H1 (cell line): ENCODE measurements around the gene MPDU1. TPM values are rescaled to one million over a fixed set of nuclear protein-coding genes. Genes with fewer than 3 reads are reported as not detected.

ENCODE experiments used
- CTCF ChIA-PET: fragments of 300-600 bp; sonication (Branson Sonifier 250); formaldehyde crosslinking; loops from one replicate; lab custom pipeline; 2021; ENCODE audit not compliant: partially characterized antibody; lab: Charles Lee
- POLR2A ChIA-PET: fragments of 300-600 bp; sonication (Branson Sonifier 250); formaldehyde crosslinking; loops from one replicate; lab custom pipeline; 2021; ENCODE audit warnings: inconsistent platforms; ENCODE audit not compliant: partially characterized antibody; lab: Charles Lee
- DNase-seq, 2 experiments: peaks; one replicate each; pipeline versions ENCODE4 v3.0.0 to v3.0.0-alpha.2; 2010 to 2022; ENCODE audit warnings: low spot score in 2 of 2, low read depth in 1 of 2, mixed read lengths in 1 of 2
- FAIRE-seq: peaks from 2 replicates; lab custom pipeline; 2011; peaks lifted over from hg19 to GRCh38; lab: Jason Lieb, UNC
- H2AFZ ChIP-seq: 2 replicates; pipeline ENCODE4 v1.8.1; 2012; ENCODE audit warnings: low read length, inconsistent platforms
- H2AK5ac ChIP-seq: 2 replicates; pipeline ENCODE4 v1.6.1; 2013; ENCODE audit warnings: low read depth, low read length
- H2BK120ac ChIP-seq: replicated peaks from 2 replicates; pipeline ENCODE3; 2013; ENCODE audit warnings: low read depth, low read length, inconsistent platforms
- H2BK12ac ChIP-seq: 2 replicates; pipeline ENCODE4 v1.6.1; 2013; ENCODE audit warnings: low read depth, low read length
- H2BK15ac ChIP-seq: 2 replicates; pipeline ENCODE4 v1.6.1; 2013; ENCODE audit warnings: low read length
- H2BK20ac ChIP-seq: 2 replicates; pipeline ENCODE4 v1.6.1; 2013; ENCODE audit warnings: low read length
- H2BK5ac ChIP-seq: 2 replicates; pipeline ENCODE4 v1.6.1; 2013; ENCODE audit warnings: low read depth, low read length
- H3K14ac ChIP-seq: 2 replicates; pipeline ENCODE4 v1.6.1; 2013; ENCODE audit warnings: inconsistent platforms; ENCODE audit not compliant: insufficient read length
- H3K18ac ChIP-seq: 2 replicates; pipeline ENCODE4 v1.6.1; 2013; ENCODE audit warnings: low read length; ENCODE audit errors: extremely low read depth
- H3K23ac ChIP-seq: 2 replicates; pipeline ENCODE4 v1.6.1; 2013; ENCODE audit warnings: inconsistent platforms; ENCODE audit not compliant: insufficient read length
- H3K23me2 ChIP-seq: 2 replicates; pipeline ENCODE4 v1.6.1; 2013; ENCODE audit warnings: low read depth, low read length
- H3K27ac ChIP-seq: 2 replicates; pipeline ENCODE4 v1.6.1; 2011; ENCODE audit warnings: low read depth, low read length, inconsistent platforms
- H3K27me3 ChIP-seq, 4 experiments: replicated peaks in 1 of 4; 1 replicate in 1 of 4; 2 replicates in 3 of 4; pipeline versions ENCODE4 v1.6.1 to v1.8.1; 2011 to 2013; ENCODE audit warnings: low read length in 3 of 4, mild to moderate bottlenecking in 3 of 4, inconsistent platforms in 2 of 4, mixed read lengths in 2 of 4, moderate library complexity in 1 of 4; ENCODE audit not compliant: control insufficient read depth in 3 of 4, insufficient read depth in 3 of 4; ENCODE audit errors: extremely low read depth in 1 of 4
- H3K36me3 ChIP-seq, 4 experiments: 2 replicates each; pipeline versions ENCODE4 v1.6.1 to v1.8.1; 2011 to 2013; ENCODE audit warnings: mild to moderate bottlenecking in 4 of 4, low read length in 3 of 4, moderate library complexity in 2 of 4, control low read depth in 1 of 4, inconsistent platforms in 1 of 4; ENCODE audit not compliant: insufficient read depth in 4 of 4, control insufficient read depth in 2 of 4
- H3K4ac ChIP-seq: replicated peaks from 2 replicates; pipeline ENCODE3; 2013; ENCODE audit warnings: low read length, low read depth, mixed read lengths, inconsistent platforms; ENCODE audit not compliant: insufficient read length
- H3K4me1 ChIP-seq, 4 experiments: replicated peaks in 1 of 4; 1 replicate in 1 of 4; 2 replicates in 3 of 4; pipeline versions ENCODE4 v1.6.1 to v1.8.1; 2011 to 2013; ENCODE audit warnings: low read length in 3 of 4, inconsistent platforms in 2 of 4, mixed read lengths in 1 of 4; ENCODE audit not compliant: insufficient read depth in 4 of 4, control insufficient read depth in 3 of 4
- H3K4me2 ChIP-seq, 2 experiments: 2 replicates each; pipeline versions ENCODE4 v1.6.1 to v1.8.1; 2011 to 2013; ENCODE audit warnings: low read depth in 2 of 2, low read length in 2 of 2, control low read depth in 1 of 2, inconsistent platforms in 1 of 2, mild to moderate bottlenecking in 1 of 2; ENCODE audit not compliant: insufficient read depth in 1 of 2
- H3K4me3 ChIP-seq, 4 experiments: fragments of 200-600, 300-600 bp in 1 of 4; sonication (generic), shearing (Covaris generic), sonication (Bioruptor Twin) in 1 of 4; 2 replicates each; pipeline versions ENCODE4 v1.5.1 to v1.8.1; 2011 to 2016; ENCODE audit warnings: low read length in 4 of 4, low read depth in 3 of 4, control low read depth in 2 of 4, inconsistent platforms in 2 of 4, mild to moderate bottlenecking in 2 of 4, mixed read lengths in 1 of 4, moderate library complexity in 1 of 4; ENCODE audit not compliant: insufficient read depth in 2 of 4; ENCODE audit errors: extremely low read depth in 1 of 4
- H3K56ac ChIP-seq: replicated peaks from 2 replicates; pipeline ENCODE3; 2013; ENCODE audit warnings: low read depth, mild to moderate bottlenecking, mixed read lengths, low read length, inconsistent platforms; ENCODE audit not compliant: insufficient read length
- H3K79me1 ChIP-seq: 2 replicates; pipeline ENCODE4 v1.6.1; 2013; ENCODE audit warnings: low read depth, low read length, control low read depth
- H3K79me2 ChIP-seq, 2 experiments: 2 replicates each; pipeline versions ENCODE4 v1.6.1 to v1.8.1; 2012 to 2013; ENCODE audit warnings: low read length in 2 of 2, mild to moderate bottlenecking in 2 of 2, inconsistent platforms in 1 of 2; ENCODE audit not compliant: insufficient read depth in 2 of 2, control insufficient read depth in 1 of 2
- H3K9ac ChIP-seq, 4 experiments: replicated peaks in 1 of 4; 1 replicate in 1 of 4; 2 replicates in 3 of 4; pipeline versions ENCODE4 v1.6.1 to v1.8.1; 2011 to 2013; ENCODE audit warnings: low read depth in 3 of 4, low read length in 3 of 4, control low read depth in 2 of 4, mild to moderate bottlenecking in 2 of 4, moderate library complexity in 2 of 4, inconsistent platforms in 1 of 4; ENCODE audit errors: extremely low read depth in 1 of 4
- H3K9me3 ChIP-seq, 2 experiments: 2 replicates each; pipeline versions ENCODE4 v1.6.1 to v1.8.1; 2012 to 2013; ENCODE audit warnings: mild to moderate bottlenecking in 2 of 2, moderate library complexity in 2 of 2, control low read depth in 1 of 2, inconsistent platforms in 1 of 2, low read depth in 1 of 2, low read length in 1 of 2, mixed read lengths in 1 of 2; ENCODE audit not compliant: insufficient read depth in 2 of 2
- H4K20me1 ChIP-seq, 2 experiments: replicated peaks in 1 of 2; 2 replicates each; pipeline versions ENCODE3 to v1.8.1; 2011 to 2013; ENCODE audit warnings: inconsistent platforms in 2 of 2, low read length in 2 of 2, mild to moderate bottlenecking in 1 of 2; ENCODE audit not compliant: insufficient read depth in 2 of 2, control insufficient read depth in 1 of 2
- H4K5ac ChIP-seq: 2 replicates; pipeline ENCODE4 v1.6.1; 2013; ENCODE audit warnings: low read length, low read depth, mixed read lengths, inconsistent platforms; ENCODE audit not compliant: insufficient read length
- H4K8ac ChIP-seq: 2 replicates; pipeline ENCODE4 v1.8.0; 2013; ENCODE audit warnings: mild to moderate bottlenecking, moderate library complexity, low read length, inconsistent platforms; ENCODE audit not compliant: insufficient read depth; ENCODE audit errors: extremely low read depth
- H4K91ac ChIP-seq: replicated peaks from 2 replicates; pipeline ENCODE3; 2013; ENCODE audit warnings: low read length, mixed read lengths, inconsistent platforms; ENCODE audit not compliant: insufficient read length
- SP4 ChIP-seq: IDR thresholded peaks from 2 replicates; pipeline ENCODE4 v1.6.1; 2012; ENCODE audit warnings: low read length, inconsistent platforms
- WGBS, 2 experiments: shearing (Covaris generic) in 1 of 2; methylation state at CpG; one replicate each; pipeline versions ENCODE4 v1.1.6 to v1.1.7; 2013 to 2015; ENCODE audit warnings: low lambda C conversion rate in 2 of 2, mixed read lengths in 2 of 2, inconsistent platforms in 1 of 2, low coverage in 1 of 2, missing lambda C conversion rate in 1 of 2; ENCODE audit not compliant: insufficient replicate concordance in 2 of 2, insufficient coverage in 1 of 2, insufficient read length in 1 of 2; ENCODE audit errors: extremely low coverage in 1 of 2, missing lambda C conversion rate in 1 of 2; 5-methylcytosine and 5-hydroxymethylcytosine counted together
- polyA plus RNA-seq, 7 experiments: library from polyadenylated mRNA; depleted of rRNA in 3 of 7; stranded (reverse) in 5 of 7; unstranded in 2 of 7; fragments of >200 nt in 5 of 7; fragments of 200-250 nt in 2 of 7; gene quantifications; 1 replicate in 5 of 7; 2 replicates in 1 of 7; 4 replicates in 1 of 7; pipeline versions ENCODE4 v1.2.1 to v1.2.3, GENCODE V29; 2011 to 2013; ENCODE audit warnings: missing spikeins in 2 of 7, mixed read lengths in 2 of 7
- total RNA-seq: library from RNA; stranded (reverse); fragmentation: NEBNext Ultra II Directional; extraction: Animal tissue kit (Norgen Biotek cat#: 25700); gene quantifications from 2 replicates; pipeline ENCODE4 v1.2.1, GENCODE V29; 2021

MPDU1 gene
- total and polyA plus RNA-seq, 2 of the 8 experiments (the other 6 are each of a cell fraction or from before 2014, with no cell fraction given): 63.2 to 142 TPM

- no peak overlapping the region for H2AK5ac ChIP-seq
- H2BK5ac ChIP-seq: no peak overlapping the region
- no peak overlapping the region for H3K27ac ChIP-seq
- H3K79me2 ChIP-seq: peaks cover 15 to 24% of the 10 kb centered on the region in 2 experiments
- H3K18ac ChIP-seq: no peak overlapping the region
- no peak overlapping the region for H2BK120ac ChIP-seq
- ChIA-PET CTCF (interaction anchor here (0.8 to 4.5 kb wide), 7 partner anchors 9 to 103 kb away, joined by 3 to 33 read pairs (median 4); partner anchors contain the start of genes SENP3 and SOX15), POLR2A (interaction anchor here (0.8 to 37.5 kb wide), 11 partner anchors 6 to 335 kb away, joined by 3 to 1144 read pairs (median 5); partner anchors contain the start of genes CD68, DVL2, MPDU1 and POLR2A)
- H3K56ac ChIP-seq: no peak overlapping the region
- no peaks in the 10 kb centered on the region for H3K27me3 ChIP-seq
- H3K23ac ChIP-seq: no peak overlapping the region
- no peak overlapping the region for H4K5ac ChIP-seq
- H4K8ac ChIP-seq: no peak overlapping the region
- 96% methylated on average over 5 of the region's 5 CpGs; no CpG with 5 or more reads in 1 of the 2 experiments for WGBS, 2 experiments
- DNase-seq (no peak), FAIRE-seq (no peak)
- H3K36me3 ChIP-seq: peaks cover 29 to 67% (median 51%) of the 10 kb centered on the region in 4 experiments
- peaks cover 8 to 12% of the 10 kb centered on the region in 2 experiments for H4K20me1 ChIP-seq
- no peak overlapping the region for H4K91ac ChIP-seq
- H3K4me3 ChIP-seq: no peak overlapping the region
- no peak overlapping the region for H3K4me2 ChIP-seq
- H3K4ac ChIP-seq: no peak overlapping the region
- peaks cover 1 to 5% (median 2%) of the 10 kb centered on the region in 4 experiments for H3K4me1 ChIP-seq
- no peak overlapping the region for H2BK20ac ChIP-seq
- peaks cover 4% of the 10 kb centered on the region for H3K23me2 ChIP-seq
- no peaks in the 10 kb centered on the region for H3K9me3 ChIP-seq
- no peak overlapping the region for H2BK12ac ChIP-seq
- no peak overlapping the region for H3K14ac ChIP-seq
- no peak overlapping the region for H2AFZ ChIP-seq
- H3K9ac ChIP-seq: no peak overlapping the region
- H3K79me1 ChIP-seq: peaks cover 5% of the 10 kb centered on the region
- no peak overlapping the region for H2BK15ac ChIP-seq
- no peak for TF ChIP-seq SP4
These were observed 14.1 kb upstream of the MPDU1 start for GRCh38 chr17:7569571-7569970.
